HUES6 (cell line): ENCODE results near the gene MEPCE.

Experiments
- H3K27ac ChIP-seq: 2 replicates; pipeline ENCODE4 v1.7.0; 2013; ENCODE audit warnings: low read depth, mild to moderate bottlenecking, low read length, inconsistent platforms
- H3K27me3 ChIP-seq: 2 replicates; pipeline ENCODE4 v1.6.1; 2013; ENCODE audit warnings: low read length; ENCODE audit not compliant: control insufficient read depth, insufficient read depth
- H3K36me3 ChIP-seq: 2 replicates; pipeline ENCODE4 v1.6.1; 2013; ENCODE audit warnings: low read length; ENCODE audit not compliant: control insufficient read depth, insufficient read depth
- H3K4me1 ChIP-seq: 2 replicates; pipeline ENCODE4 v1.6.1; 2013; ENCODE audit warnings: low read length; ENCODE audit not compliant: control insufficient read depth, insufficient read depth
- H3K4me3 ChIP-seq: 2 replicates; pipeline ENCODE4 v1.5.1; 2013; ENCODE audit warnings: low read depth, low read length
- H3K9ac ChIP-seq: one replicate; pipeline ENCODE4 v1.6.1; 2013; ENCODE audit warnings: mild to moderate bottlenecking, low read length
- H3K9me3 ChIP-seq: 2 replicates; pipeline ENCODE4 v1.6.1; 2013; ENCODE audit warnings: low read depth, low read length; ENCODE audit not compliant: control insufficient read depth, insufficient read depth

MEPCE gene

DNA sequence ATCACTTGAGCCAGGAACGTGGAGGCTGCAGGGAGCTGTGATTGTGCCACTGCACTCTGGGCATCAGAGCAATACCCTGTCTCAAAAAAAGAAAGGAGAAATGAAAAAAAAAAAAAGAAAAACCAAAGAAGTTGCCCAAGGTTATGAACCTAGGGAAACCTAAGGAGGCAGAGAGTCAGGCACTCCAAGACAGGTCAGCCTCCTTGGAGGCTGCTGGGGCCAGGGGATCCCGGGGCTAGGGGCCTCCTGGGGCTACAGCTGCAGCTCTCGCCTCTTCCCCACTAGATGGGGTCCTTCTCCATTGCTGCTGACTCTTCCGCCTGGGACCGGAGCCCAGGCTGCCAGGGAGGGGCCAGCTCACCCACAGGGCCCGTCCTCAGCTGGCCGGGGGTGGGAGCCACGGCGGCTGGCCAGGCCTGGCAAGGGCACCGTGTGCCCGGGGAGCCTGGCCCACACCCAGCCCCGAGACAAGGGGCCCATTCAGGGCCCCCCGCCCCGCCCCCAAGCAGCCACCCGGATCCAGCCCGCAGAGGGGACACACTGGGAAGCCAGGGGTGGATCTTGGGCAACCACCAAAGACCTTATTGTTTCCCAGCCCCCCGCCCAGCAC is 36.2 kb downstream of the MEPCE start:
- Histone ChIP-seq H3K27ac (no peak overlapping the region), H3K4me3 (no peak overlapping the region), H3K27me3 (no peaks in the 10 kb centered on the region), H3K9me3 (no peaks in the 10 kb centered on the region), H3K4me1 (peaks cover 4% of the 10 kb centered on the region; the same call in 1 of the 2 replicates), H3K36me3 (no peaks in the 10 kb centered on the region), H3K9ac (no peak overlapping the region)

DNA sequence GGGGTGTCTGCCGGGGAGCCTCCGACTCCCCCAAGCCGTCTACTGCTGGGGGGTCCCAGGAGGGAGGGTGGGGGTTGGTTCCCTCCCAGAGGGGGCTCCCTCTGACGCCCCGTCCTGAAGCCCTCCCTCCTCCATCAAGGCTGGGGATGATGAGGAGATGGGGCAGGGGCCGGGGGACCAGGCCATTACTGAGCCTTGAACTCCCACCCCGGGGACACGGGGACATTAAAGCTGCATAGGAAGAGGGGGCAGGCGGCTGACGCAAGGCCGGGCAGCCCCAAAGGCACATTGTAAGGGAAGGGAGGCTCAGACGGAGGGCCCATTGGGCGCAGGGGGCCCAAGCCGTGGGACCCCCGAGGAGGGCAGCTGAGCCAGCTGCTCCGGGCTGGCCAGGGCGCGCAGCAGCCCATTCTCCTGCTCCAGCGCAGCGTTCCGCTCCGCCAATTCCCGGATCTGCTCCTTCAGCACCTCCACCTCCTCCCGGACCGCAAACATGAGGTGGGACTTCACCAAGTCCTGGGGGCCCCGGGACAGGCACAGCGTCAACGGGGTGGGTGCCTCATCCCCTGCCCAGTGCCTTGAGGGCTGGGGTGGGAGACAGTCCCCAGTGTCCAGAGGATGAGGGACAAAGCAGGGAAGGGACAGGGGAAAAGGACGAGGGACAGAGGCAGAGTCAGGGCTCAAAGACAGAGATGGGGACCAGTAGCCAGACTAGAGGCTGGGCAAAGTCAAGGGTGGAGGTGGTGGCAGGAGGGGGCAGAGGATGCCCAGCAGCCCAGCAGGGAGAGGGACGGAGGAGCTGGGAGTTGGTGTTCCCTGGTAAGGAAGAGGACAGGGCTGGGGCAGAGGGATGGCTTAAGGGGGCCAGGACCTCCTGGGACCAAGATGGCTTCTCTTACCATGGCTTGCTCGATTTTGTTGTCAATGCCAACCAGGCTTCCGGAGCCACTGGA is 37.3 kb downstream of the MEPCE start:
- Histone ChIP-seq H3K27ac (no peak overlapping the region), H3K4me1 (peaks cover 7% of the 10 kb centered on the region; the same call in 1 of the 2 replicates), H3K36me3 (no peaks in the 10 kb centered on the region), H3K4me3 (no peak overlapping the region), H3K9me3 (no peaks in the 10 kb centered on the region), H3K9ac (no peak overlapping the region), H3K27me3 (no peaks in the 10 kb centered on the region)

DNA sequence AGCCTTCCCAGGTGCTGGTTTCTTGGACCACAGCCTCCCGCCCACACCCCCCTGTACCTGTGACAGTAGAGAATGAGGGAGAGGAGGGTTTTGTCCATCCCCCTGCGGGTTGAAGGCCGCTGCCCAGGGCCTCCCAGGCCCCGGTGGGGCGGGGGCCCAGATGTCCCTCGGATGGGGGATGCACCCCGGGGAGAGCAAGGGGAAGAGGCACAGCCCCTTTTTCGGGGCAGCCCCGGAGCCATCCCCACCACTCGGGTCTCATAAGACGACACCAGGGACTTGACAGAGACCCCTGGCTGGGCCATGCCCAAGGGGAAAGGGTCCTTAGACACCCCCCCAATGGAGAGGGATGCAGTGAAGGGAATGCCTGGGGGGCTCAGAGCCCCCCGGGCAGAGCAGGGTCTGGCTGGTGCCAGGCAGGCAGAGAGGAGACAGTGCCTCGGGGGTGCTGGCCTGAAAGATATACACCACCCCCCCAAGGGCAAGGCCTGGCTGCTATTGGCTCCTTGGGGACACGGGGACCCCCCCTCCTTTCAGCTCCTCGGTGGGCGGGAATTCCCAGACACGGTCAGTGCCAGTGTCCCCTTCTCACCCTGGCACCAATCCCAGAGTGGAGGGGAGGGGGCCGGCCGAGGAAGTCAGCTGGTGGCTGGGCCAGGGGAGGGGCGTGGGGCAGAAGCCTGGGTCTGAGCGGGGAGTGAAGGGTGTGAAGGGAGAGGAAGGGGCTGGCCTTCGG is 38.2 kb downstream of the MEPCE start:
- Histone ChIP-seq H3K9ac (no peak overlapping the region), H3K4me1 (peaks cover 12% of the 10 kb centered on the region; the same call in 1 of the 2 replicates), H3K36me3 (no peaks in the 10 kb centered on the region), H3K27me3 (no peaks in the 10 kb centered on the region), H3K9me3 (no peaks in the 10 kb centered on the region), H3K27ac (no peak overlapping the region), H3K4me3 (no peak overlapping the region)

DNA sequence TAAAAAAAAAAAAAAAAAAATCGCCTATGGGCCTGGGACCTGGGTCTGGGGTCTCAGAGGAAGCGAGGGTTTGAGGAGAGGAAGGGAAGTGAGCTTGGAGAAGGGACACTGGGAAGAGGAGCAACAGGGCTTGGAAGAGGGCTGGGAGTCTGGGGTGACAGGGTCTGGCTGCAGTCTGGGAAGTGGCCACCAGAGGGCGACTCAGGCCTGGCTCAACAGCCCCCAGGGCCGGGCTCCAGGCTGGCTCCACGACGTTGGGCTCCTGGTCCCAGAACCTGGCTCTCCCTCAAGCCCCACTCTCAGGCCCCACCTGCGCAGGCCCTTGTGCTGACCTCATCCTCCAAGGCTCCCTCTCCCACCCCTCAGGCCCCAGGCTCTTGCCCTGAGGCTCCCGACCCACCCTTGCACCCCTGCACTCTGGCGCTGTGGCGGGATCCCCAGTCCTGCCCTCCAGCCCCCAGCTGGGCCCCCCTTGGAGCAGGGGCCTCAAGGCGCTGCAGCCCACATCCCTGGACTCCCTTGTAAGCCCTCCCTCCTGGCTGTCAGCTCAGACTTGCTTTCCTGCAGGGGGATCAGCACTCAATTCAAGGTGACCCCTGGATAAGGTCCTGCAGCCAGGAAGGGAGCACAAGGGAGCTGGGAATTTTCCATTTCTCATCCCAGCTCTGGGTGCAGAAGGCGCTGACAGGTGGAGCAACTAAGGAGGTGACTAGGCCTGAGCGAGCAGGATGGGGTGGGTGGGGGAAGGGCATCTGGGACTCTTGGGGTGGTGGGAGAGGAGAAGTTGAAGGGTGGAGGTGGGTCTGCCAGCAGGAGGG is 39.8 kb downstream of the MEPCE start:
- Histone ChIP-seq H3K9ac (no peak overlapping the region), H3K27ac (no peak overlapping the region), H3K4me1 (peaks cover 16% of the 10 kb centered on the region; the same call in 1 of the 2 replicates), H3K36me3 (no peaks in the 10 kb centered on the region; the same call in 1 of the 2 replicates), H3K27me3 (no peaks in the 10 kb centered on the region), H3K4me3 (no peak overlapping the region), H3K9me3 (no peaks in the 10 kb centered on the region)

DNA sequence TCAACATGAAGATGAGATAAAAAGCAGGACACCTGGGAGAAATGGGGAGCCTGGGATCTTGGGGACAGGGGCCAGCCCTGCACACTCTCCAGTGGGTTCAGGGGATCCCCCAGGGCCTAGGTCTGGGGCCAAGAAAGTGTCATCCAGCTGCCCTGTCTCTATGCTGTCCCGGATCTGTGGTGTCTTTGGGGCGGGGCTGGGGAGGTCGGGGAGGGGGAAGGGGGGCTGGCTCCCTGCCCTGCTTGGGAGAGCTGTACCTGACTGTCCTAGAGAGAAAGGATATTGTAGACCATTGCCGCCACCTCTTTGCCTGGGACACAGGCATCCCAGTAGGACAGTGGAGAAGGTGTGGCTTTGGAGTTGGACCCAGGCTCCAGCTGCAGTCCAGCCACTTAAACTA is 41.4 kb downstream of the MEPCE start:
- Histone ChIP-seq H3K9ac (no peak overlapping the region), H3K4me1 (peaks cover 20% of the 10 kb centered on the region), H3K36me3 (no peaks in the 10 kb centered on the region; the same call in 1 of the 2 replicates), H3K4me3 (no peak overlapping the region), H3K27ac (no peak overlapping the region), H3K27me3 (no peaks in the 10 kb centered on the region), H3K9me3 (no peaks in the 10 kb centered on the region)

DNA sequence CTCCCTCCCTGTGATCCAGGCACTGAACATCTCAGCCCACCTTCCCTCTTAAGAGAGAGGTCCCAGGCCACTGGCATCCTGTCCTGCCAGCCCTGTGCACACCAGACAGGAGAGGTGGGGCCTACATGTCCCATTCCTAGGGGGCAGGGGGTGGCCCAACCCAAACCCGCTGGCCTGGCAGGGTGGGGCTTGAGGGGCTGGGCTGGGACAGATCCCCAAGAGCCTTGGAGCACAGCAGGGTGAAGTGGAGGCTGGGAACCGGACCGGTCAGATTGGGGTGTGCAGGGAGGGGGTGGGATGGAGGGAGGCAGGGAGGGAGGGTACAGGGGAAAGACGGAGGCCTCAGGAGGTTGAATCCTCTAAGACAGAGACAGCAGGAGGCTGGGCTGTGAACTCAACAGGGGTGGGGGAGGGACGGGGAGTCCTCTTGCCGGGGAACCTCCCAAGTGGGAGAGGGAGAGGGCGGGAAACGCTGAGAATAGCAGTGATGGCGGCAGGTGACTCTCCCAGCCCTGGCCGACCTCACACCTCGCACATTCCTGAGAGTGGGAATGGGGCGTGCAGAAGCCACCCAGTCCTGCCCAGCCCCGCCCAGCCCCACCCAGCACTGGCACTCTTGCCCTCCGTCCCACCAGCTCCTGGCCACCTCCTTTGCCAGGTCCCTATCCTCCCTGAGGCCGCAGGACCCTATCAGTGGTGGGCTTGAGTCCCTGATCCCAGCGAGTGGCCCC is 42.7 kb downstream of the MEPCE start:
- H3K36me3 ChIP-seq: no peaks in the 10 kb centered on the region; the same call in 1 of the 2 replicates
- no peaks in the 10 kb centered on the region for H3K9me3 ChIP-seq
- H3K4me1 ChIP-seq: peaks cover 27% of the 10 kb centered on the region
- no peaks in the 10 kb centered on the region for H3K27me3 ChIP-seq
- no peak overlapping the region for H3K27ac ChIP-seq
- no peak overlapping the region for H3K9ac ChIP-seq
- H3K4me3 ChIP-seq: no peak overlapping the region; the same call in 1 of the 2 replicates

DNA sequence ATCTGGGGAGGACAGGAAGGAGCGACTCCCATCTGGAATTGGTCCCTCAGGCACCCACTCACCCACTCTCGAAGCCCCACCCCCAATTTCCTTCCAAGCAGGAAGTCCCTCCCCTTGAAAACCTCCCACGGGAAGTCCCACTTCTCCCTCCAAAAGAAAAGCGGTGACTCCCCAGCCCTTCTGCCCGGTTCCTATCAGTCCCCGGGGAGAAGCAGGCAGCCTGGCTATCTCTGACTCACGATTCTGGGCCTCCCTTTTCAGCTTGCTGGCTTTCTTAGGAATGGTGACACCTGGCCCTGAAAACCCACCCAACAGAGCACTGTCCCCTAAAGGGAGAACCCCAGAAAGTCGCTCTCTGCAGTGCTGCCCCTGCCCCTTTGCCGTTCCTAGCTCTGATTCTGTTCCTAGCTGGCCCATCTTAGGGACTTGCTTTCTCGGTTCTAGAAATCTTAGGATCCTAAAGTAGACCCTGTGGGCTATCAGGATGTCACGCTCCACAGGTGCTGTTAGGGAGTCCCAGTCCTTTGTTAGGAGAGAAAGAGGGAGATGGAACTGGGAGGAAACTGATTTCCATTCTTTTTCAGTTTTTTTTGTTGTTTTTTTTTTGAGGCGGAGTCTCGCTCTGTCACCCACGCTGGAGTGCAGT is 43.3 kb downstream of the MEPCE start:
- H3K27ac ChIP-seq: no peak overlapping the region
- H3K9ac ChIP-seq: no peak overlapping the region
- no peak overlapping the region for H3K4me3 ChIP-seq
- no peaks in the 10 kb centered on the region; the same call in 1 of the 2 replicates for H3K36me3 ChIP-seq
- H3K4me1 ChIP-seq: peaks cover 27% of the 10 kb centered on the region
- no peaks in the 10 kb centered on the region for H3K27me3 ChIP-seq
- H3K9me3 ChIP-seq: no peaks in the 10 kb centered on the region

DNA sequence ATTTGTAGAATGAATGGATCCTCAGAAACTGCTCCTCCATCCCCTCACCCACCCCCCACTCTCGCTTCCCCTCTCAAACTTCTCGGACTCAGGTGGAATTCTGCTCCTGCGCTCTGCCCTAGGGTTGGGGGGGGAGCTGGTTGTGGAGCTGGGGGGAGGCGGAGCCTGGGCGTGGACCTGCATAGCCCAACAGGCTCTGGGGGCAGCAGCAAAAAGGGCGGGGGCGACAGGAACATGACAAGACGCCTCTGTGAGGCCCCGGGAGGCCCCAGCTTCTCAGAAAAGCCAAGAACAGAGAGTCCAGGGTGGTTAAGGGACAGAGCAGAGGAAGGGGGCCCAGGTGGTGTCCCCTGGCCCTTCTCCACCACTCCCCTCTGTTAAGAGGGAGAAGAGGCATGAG is 45.9 kb downstream of the MEPCE start:
- Histone ChIP-seq H3K27ac (no peak overlapping the region), H3K9ac (peak overlapping the region; percentile 19), H3K27me3 (no peaks in the 10 kb centered on the region), H3K9me3 (no peaks in the 10 kb centered on the region), H3K4me3 (peak overlapping the region; percentile 20; the same call in 1 of the 2 replicates), H3K4me1 (peaks cover 23% of the 10 kb centered on the region), H3K36me3 (no peaks in the 10 kb centered on the region; the same call in 1 of the 2 replicates)

DNA sequence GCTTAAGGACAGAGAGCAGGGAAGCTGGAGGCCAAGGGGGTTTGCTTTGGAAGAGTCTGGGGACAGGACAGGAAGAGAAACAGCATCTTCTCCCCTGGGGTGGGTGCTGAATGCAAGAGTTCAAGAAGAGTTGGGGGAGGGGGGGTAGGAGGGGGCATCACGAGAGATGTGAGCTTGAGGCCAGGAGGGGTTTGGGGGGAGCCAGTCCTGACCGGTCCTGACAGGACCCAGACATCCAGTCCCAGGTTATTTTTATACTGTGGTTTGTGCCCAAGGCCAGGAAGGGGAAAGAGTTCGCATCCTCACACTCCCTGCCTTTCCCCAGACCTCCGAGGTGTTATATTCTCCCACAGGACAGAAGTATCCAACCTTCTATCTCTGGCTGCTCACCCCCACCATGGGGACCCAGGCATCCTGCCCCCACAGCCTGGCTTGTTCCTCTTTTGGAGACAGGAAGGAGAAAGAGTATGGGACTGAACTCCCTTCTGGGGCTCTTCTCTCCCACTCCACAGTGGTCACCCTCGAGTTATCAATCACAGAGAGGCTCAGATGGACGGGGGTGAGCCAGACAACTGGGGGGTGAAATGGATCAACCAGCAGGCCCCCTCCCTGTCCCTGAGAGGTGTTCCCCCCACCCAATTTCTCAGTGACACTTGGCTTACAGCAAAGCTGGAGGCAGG is 46.6 kb downstream of the MEPCE start:
- Histone ChIP-seq H3K4me3 (peak overlapping the region; percentile 20; the same call in 1 of the 2 replicates), H3K4me1 (peaks cover 23% of the 10 kb centered on the region), H3K27ac (no peak overlapping the region), H3K9me3 (no peaks in the 10 kb centered on the region), H3K9ac (peak overlapping the region; percentile 19), H3K36me3 (no peaks in the 10 kb centered on the region; the same call in 1 of the 2 replicates), H3K27me3 (no peaks in the 10 kb centered on the region)
